CD4-positive, CD25-positive, alpha-beta regulatory T cell (primary cell): ENCODE measurements around the gene MUS81. TPM values are rescaled to one million over a fixed set of nuclear protein-coding genes. Genes with fewer than 3 reads are reported as not detected.

ENCODE experiments used
- ATAC-seq, 2 donors: fragments of 150-1000 bp; cut with Tn5 transposase; one replicate each; pipeline ENCODE4 v1.10.0; 2021; ENCODE audit warnings: low read depth in 2 of 2, moderate number of reproducible peaks in 2 of 2, moderate library complexity in 1 of 2
- DNase-seq, 3 donors: peaks; one replicate each; pipeline versions ENCODE4 v3.0.0 to v3.0.0-alpha.2; 2012 to 2022; ENCODE audit warnings: mixed read lengths in 1 of 3
- H3K27ac ChIP-seq: one replicate; pipeline ENCODE4 v1.7.0; 2013; ENCODE audit warnings: mild to moderate bottlenecking, low read length; ENCODE audit not compliant: insufficient read depth, poor library complexity, severe bottlenecking
- H3K27me3 ChIP-seq: one replicate; pipeline ENCODE4 v1.7.0; 2013; ENCODE audit warnings: low read length; ENCODE audit not compliant: control insufficient read depth, insufficient read depth
- H3K36me3 ChIP-seq: one replicate; pipeline ENCODE4 v1.7.0; 2013; ENCODE audit warnings: mild to moderate bottlenecking, low read length, moderate library complexity; ENCODE audit not compliant: control insufficient read depth, insufficient read depth
- H3K4me1 ChIP-seq: 2 replicates; pipeline ENCODE4 v1.7.0; 2013; ENCODE audit warnings: mild to moderate bottlenecking, low read length; ENCODE audit not compliant: insufficient read depth, control insufficient read depth, poor library complexity, severe bottlenecking
- H3K4me3 ChIP-seq: one replicate; pipeline ENCODE4 v1.7.0; 2013; ENCODE audit warnings: low read depth, mild to moderate bottlenecking, low read length, moderate library complexity
- H3K9me3 ChIP-seq, 2 experiments: 1 replicate in 1 of 2; 2 replicates in 1 of 2; pipeline ENCODE4 v1.7.0; 2013; ENCODE audit warnings: low read length in 2 of 2, mild to moderate bottlenecking in 1 of 2, moderate library complexity in 1 of 2; ENCODE audit not compliant: control insufficient read depth in 2 of 2
- H3K27ac Mint-ChIP-seq, 3 donors: one replicate each; pipeline ENCODE4 v1.8.0; 2020 to 2022; ENCODE audit warnings: mild to moderate bottlenecking in 3 of 3, mixed read lengths in 3 of 3, moderate library complexity in 2 of 3
- H3K27me3 Mint-ChIP-seq: one replicate; pipeline ENCODE4 v1.8.0; 2022; ENCODE audit warnings: mild to moderate bottlenecking, mixed read lengths
- H3K36me3 Mint-ChIP-seq: one replicate; pipeline ENCODE4 v1.8.0; 2020; ENCODE audit warnings: mixed read lengths
- H3K4me1 Mint-ChIP-seq, 4 donors: one replicate each; pipeline ENCODE4 v1.8.0; 2020 to 2022; ENCODE audit warnings: mixed read lengths in 4 of 4, mild to moderate bottlenecking in 1 of 4
- H3K4me3 Mint-ChIP-seq, 4 donors: one replicate each; pipeline ENCODE4 v1.8.0; 2020 to 2022; ENCODE audit warnings: mild to moderate bottlenecking in 4 of 4, mixed read lengths in 4 of 4, moderate library complexity in 3 of 4
- H3K9me3 Mint-ChIP-seq, 7 donors: one replicate each; pipeline ENCODE4 v1.8.0; 2020 to 2022; ENCODE audit warnings: mixed read lengths in 7 of 7, mild to moderate bottlenecking in 3 of 7, moderate library complexity in 2 of 7
- polyA plus RNA-seq, 4 donors: library from polyadenylated mRNA; unstranded; fragments of 300-500 nt; fragmentation: Illumina TruSeq; gene quantifications; one replicate each; pipeline ENCODE4 v1.2.3, GENCODE V29; 2021
- total RNA-seq: library from RNA; stranded (reverse); gene quantifications from one replicate; pipeline ENCODE4 v1.2.3, GENCODE V29; 2022

Gene MUS81
- total and polyA plus RNA-seq, 5 donors from 2014 or later, result 22.7 to 51.1 (median 24.0) TPM

- H3K27me3 ChIP-seq, result peaks cover 3% of the 10 kb centered on the region
- H3K9me3 Mint-ChIP-seq, result peaks cover 0 to 2% (median 0%) of the 10 kb centered on the region in 7 donors
- H3K9me3 ChIP-seq, result no peaks in the 10 kb centered on the region
- peak overlapping the region; percentile 21 to 78 (median 74) for H3K4me3 Mint-ChIP-seq
- peaks cover 0 to 19% (median 5%) of the 10 kb centered on the region in 4 donors for H3K4me1 Mint-ChIP-seq
- H3K36me3 Mint-ChIP-seq, result no peaks in the 10 kb centered on the region
- peak overlapping the region in 2 of 3 donors; percentile 77 to 81 for H3K27ac Mint-ChIP-seq
- H3K36me3 ChIP-seq, result no peaks in the 10 kb centered on the region
- peak overlapping the region; percentile 41 for H3K27ac ChIP-seq
- peaks cover 29% of the 10 kb centered on the region for H3K27me3 Mint-ChIP-seq
- peak overlapping the region; percentile 41 for H3K4me3 ChIP-seq
- H3K4me1 ChIP-seq, result peaks cover 22% of the 10 kb centered on the region
- no peak for DNase-seq
- no peak for ATAC-seq
Observed at GRCh38 chr11:65900899-65901180, 40.6 kb downstream of the MUS81 start.

DNA sequence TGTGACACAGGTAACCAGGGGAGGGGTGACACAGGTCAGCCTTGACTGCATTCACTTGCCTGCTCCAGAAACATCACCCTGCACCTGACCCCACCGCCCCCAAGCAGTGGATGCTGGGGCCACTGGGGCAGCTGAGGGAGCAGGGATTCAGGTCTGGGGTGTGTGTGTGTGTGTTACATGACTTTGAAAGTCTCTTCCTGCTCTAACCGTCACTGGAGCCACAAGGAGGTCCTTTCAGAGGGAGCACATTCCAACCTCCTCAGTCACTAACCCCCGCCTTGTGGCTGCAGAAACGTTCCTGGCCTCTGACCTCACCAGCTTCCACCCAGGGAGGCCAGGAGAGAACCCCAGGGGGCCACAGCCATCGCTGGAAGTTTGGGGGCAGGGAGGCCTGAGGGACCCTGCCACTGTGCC, 42.8 kb downstream of the MUS81 start:
- peaks cover 9% of the 10 kb centered on the region for H3K27me3 ChIP-seq
- Mint-ChIP-seq H3K4me1 (peaks cover 0 to 12% (median 5%) of the 10 kb centered on the region in 4 donors), H3K27ac (no peak overlapping the region), H3K27me3 (peaks cover 32% of the 10 kb centered on the region), H3K9me3 (peaks cover 0 to 2% (median 0%) of the 10 kb centered on the region in 7 donors), H3K4me3 (peak overlapping the region in 1 of 4 donors; percentile 72), H3K36me3 (no peaks in the 10 kb centered on the region)
- no peak overlapping the region for H3K4me3 ChIP-seq
- DNase-seq, result no peak
- no peak for ATAC-seq
- H3K27ac ChIP-seq, result no peak overlapping the region
- H3K9me3 ChIP-seq, result no peaks in the 10 kb centered on the region
- H3K4me1 ChIP-seq, result peaks cover 22% of the 10 kb centered on the region
- H3K36me3 ChIP-seq, result no peaks in the 10 kb centered on the region

GRCh38 chr11:65903715-65904114, 43.5 kb downstream of the MUS81 start:
- peak overlapping the region in 2 of 4 donors; percentile 1 to 39 for H3K4me3 Mint-ChIP-seq
- no peaks in the 10 kb centered on the region for H3K36me3 Mint-ChIP-seq
- Histone ChIP-seq H3K27me3 (peaks cover 9% of the 10 kb centered on the region), H3K9me3 (no peaks in the 10 kb centered on the region), H3K4me1 (peaks cover 22% of the 10 kb centered on the region), H3K27ac (no peak overlapping the region), H3K36me3 (no peaks in the 10 kb centered on the region), H3K4me3 (no peak overlapping the region)
- H3K9me3 Mint-ChIP-seq, result peaks cover 0 to 1% (median 0%) of the 10 kb centered on the region in 7 donors
- ATAC-seq (no peak), DNase-seq (no peak)
- H3K27me3 Mint-ChIP-seq, result peaks cover 35% of the 10 kb centered on the region
- peak overlapping the region in 1 of 3 donors; percentile 56 for H3K27ac Mint-ChIP-seq
- H3K4me1 Mint-ChIP-seq, result peaks cover 0 to 10% (median 5%) of the 10 kb centered on the region in 4 donors

DNA sequence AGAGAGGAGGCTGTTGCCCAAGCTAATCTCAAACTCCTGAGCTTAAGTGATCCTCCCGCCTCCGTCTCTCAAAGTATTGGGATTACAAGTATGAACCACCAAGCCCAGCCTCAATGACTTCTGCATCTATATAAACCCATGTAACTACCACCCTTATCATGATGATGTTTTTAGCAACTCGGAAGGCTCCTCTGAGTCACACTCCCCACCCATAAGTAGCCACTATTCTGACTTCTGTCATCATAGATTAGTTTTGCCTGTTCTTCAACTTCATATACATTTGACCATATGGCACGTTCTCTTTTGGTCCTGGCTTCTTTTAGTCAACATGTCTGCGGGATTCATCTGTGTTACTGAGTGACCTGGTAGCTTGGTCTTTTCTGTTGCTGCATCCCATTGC, 46.4 kb downstream of the MUS81 start:
- Histone ChIP-seq H3K27me3 (peaks cover 9% of the 10 kb centered on the region), H3K36me3 (no peaks in the 10 kb centered on the region), H3K9me3 (no peaks in the 10 kb centered on the region), H3K4me3 (no peak overlapping the region), H3K4me1 (no peaks in the 10 kb centered on the region), H3K27ac (no peak overlapping the region)
- ATAC-seq (no peak), DNase-seq (no peak)
- peak overlapping the region in 1 of 4 donors; percentile 32 for H3K4me3 Mint-ChIP-seq
- H3K27me3 Mint-ChIP-seq, result peaks cover 32% of the 10 kb centered on the region
- no peak overlapping the region for H3K27ac Mint-ChIP-seq
- no peaks in the 10 kb centered on the region for H3K9me3 Mint-ChIP-seq
- H3K4me1 Mint-ChIP-seq, result peaks cover 0 to 7% (median 1%) of the 10 kb centered on the region in 4 donors
- no peaks in the 10 kb centered on the region for H3K36me3 Mint-ChIP-seq

DNA sequence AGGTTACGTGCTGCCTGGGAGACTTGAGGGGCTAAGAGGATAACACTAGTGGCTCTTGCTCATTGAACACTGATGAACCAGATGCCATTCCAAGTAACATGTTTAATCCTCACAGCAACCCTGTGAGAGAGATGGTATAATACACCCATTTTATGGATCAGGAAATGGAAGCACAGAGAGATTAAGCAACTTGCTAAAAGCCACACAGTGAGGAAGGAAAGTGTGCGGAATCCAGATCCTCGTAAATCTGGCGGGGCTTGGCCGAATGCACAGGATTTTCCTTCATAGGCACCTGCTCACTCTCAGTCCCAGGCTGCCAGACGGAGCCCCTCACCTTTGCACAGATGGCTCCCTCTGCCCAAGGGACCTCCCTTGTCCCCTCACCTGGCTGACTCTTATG, 47.6 kb downstream of the MUS81 start:
- no peak for ATAC-seq
- Histone ChIP-seq H3K4me1 (no peaks in the 10 kb centered on the region), H3K9me3 (no peaks in the 10 kb centered on the region), H3K27ac (no peak overlapping the region), H3K27me3 (peaks cover 9% of the 10 kb centered on the region), H3K36me3 (no peaks in the 10 kb centered on the region), H3K4me3 (no peak overlapping the region)
- Mint-ChIP-seq H3K9me3 (no peaks in the 10 kb centered on the region), H3K36me3 (no peaks in the 10 kb centered on the region), H3K4me3 (no peak overlapping the region), H3K4me1 (peaks cover 0 to 7% (median 1%) of the 10 kb centered on the region in 4 donors), H3K27me3 (peaks cover 26% of the 10 kb centered on the region), H3K27ac (no peak overlapping the region)
- no peak for DNase-seq

DNA sequence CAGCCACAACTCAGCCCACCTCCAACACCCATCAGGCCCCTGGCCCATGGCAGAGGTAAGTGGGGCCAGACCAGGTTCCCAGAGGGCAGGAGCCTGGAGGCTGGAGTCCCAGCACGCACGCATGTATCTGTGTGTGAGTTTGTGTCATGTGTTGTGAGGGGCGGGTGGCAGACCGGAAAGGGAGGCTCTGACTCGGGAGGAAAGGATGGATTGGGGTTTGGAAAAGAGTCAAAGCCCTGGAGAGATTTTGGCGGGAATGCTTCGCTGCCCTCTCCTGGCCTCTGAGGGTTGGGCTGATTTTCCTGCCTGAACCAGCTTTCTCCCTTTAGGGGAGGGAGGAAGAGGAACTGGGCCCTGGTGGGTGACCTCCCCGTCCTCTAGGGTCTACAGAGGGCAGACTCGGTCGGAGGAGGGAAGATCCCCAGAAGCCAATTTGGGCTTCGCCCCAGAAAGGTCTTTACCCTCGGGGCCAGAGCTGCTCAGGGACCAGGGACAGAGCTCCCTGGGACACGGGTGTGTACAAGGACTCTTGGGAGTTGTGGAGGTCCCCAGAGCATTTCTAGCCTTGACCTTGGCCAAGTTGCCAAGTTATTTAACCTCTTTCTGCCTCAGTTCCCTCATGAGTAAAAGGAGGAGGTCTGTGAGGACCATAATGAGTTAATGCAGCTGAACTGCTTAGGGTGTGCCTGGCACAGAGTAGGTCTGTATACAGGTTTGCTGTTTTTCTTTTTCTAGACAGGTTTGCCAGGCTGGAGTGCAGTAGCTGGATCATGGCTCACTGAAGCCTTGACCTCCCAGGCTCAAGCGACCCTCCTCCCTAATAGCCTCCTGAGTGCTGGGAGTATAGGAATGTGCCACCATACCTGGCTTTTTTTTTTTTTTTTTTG, 51.7 kb downstream of the MUS81 start:
- H3K27ac ChIP-seq, result no peak overlapping the region
- DNase-seq (no peak), ATAC-seq (no peak)
- H3K9me3 Mint-ChIP-seq, result no peaks in the 10 kb centered on the region
- H3K27me3 Mint-ChIP-seq, result peaks cover 18% of the 10 kb centered on the region
- peaks cover 0 to 28% (median 17%) of the 10 kb centered on the region in 4 donors for H3K4me1 Mint-ChIP-seq
- no peak overlapping the region for H3K4me3 ChIP-seq
- H3K27me3 ChIP-seq, result peaks cover 3% of the 10 kb centered on the region
- no peaks in the 10 kb centered on the region for H3K36me3 ChIP-seq
- peak overlapping the region in 1 of 4 donors; percentile 7 for H3K4me3 Mint-ChIP-seq
- H3K9me3 ChIP-seq, result no peaks in the 10 kb centered on the region
- peaks cover 14% of the 10 kb centered on the region for H3K4me1 ChIP-seq
- H3K36me3 Mint-ChIP-seq, result no peaks in the 10 kb centered on the region
- H3K27ac Mint-ChIP-seq, result no peak overlapping the region

DNA sequence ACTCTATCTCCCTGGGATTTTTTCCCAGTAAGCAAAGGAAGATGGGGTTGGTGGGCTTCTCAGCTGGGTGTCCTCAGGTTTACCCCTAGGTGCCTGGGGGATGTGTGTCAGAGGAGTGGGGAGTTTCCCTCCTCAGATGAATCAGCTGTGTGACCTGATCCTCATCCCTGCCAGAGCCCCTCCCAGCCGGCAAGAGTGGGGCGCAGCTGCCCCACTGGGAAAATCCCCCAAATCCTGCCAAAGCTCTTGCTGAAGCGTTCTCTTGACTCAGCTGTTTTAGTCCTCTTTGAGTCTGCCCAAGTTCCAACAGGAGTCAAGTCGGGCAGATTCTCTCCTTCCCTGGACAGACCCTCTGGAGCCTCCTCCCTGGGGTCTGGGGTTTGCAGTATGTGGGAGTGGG, 52.6 kb downstream of the MUS81 start:
- Histone ChIP-seq H3K4me1 (peaks cover 23% of the 10 kb centered on the region), H3K27ac (no peak overlapping the region), H3K4me3 (no peak overlapping the region), H3K9me3 (no peaks in the 10 kb centered on the region), H3K36me3 (no peaks in the 10 kb centered on the region), H3K27me3 (peaks cover under 1% of the 10 kb centered on the region)
- ATAC-seq, result no peak
- no peak for DNase-seq
- Mint-ChIP-seq H3K4me1 (peaks cover 0 to 35% (median 19%) of the 10 kb centered on the region in 4 donors), H3K27me3 (peaks cover 12% of the 10 kb centered on the region), H3K27ac (peak overlapping the region in 1 of 3 donors; percentile 71), H3K9me3 (no peaks in the 10 kb centered on the region), H3K4me3 (no peak overlapping the region), H3K36me3 (no peaks in the 10 kb centered on the region)
